IPS-NIHi7 (cell line): ENCODE results near the gene ZDHHC11B.
"Not testable (repeated sequence)": the region's sequence is repeated elsewhere in the genome, so short reads cannot be mapped to it uniquely, and the experiment has no call there.

Experiments used
- DNase-seq: peaks from one replicate; pipeline ENCODE4 v3.0.0; 2012; ENCODE audit warnings: mixed read lengths; ENCODE audit errors: extremely low spot score

Gene ZDHHC11B

DNA sequence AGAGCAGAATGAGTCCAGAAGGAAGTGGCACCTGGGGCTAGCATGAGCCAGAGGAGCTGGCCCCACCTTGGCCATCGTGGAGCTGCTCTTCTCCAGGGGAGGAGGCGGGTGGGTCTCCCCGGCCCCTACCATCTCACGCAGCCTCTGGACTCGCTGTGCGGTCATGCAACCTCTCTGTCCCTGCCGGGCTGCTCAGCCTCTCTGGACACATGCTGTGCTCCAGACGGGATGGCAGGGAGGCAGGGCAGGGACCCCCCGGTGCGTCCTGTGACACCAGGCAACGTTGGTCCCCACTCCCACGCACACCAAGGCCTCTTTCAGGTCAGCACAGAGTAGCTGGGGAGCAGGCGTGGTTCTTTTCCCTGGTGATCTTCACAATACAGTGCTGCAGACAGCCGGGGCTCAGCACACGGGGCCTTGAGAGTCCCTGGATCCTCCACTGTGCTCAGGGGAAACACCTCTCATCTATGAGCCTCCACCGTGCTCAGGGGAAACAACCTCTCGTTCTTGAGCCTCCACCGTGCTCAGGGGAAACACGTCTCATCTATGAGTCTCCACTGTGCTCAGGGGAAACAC lies 30.9 kb downstream of the ZDHHC11B start:
- not testable (repeated sequence) for DNase-seq

DNA sequence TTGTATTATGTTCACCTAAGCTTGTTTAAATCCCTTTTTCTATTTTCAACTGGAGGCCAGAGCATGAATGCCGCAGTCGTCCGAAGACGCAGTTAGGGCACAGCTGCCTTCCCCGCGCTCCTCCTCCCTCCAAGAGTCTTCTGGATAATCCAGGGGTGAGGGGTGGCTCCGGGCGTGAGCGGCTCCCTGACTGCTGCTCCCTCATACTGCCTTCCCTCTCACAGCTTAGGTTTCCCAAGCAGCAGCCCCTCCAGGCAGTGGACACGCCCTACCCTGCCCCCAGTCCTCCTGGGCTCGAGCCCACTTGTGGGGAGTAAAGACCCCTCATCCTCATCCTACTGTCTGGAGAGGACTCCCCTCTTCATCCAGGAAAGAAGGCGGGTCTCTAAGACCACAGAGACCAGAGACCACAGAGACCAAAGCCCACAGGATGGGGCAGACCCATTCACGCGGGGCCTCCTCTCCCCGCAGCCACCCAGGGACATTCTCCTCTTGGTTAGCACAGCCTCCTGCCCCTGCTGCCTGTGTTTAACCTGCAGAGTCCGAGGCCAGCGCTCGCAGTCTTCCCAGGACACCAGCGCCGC lies 31.9 kb downstream of the ZDHHC11B start:
- not testable (repeated sequence) for DNase-seq

DNA sequence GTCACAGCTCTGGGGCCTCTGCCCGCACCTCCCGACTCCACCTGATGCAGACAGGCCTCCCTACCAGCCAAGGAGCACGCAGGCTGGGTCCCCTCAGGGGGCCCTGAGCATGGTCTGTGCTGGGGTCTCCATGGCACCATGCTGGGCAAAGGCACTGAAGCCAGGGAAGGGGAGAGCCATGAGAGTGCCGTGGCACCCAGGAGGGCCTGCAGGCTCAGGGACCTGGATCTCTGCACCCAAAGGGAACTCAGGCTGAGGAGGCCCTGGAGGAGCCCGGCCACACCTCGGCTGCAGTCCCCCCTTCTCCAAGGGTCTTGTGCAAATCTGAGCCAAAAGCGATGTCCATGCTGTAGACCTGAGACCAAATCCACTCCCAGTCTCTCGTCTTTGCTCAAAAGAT lies 32.5 kb downstream of the ZDHHC11B start:
- DNase-seq = not testable (repeated sequence)

DNA sequence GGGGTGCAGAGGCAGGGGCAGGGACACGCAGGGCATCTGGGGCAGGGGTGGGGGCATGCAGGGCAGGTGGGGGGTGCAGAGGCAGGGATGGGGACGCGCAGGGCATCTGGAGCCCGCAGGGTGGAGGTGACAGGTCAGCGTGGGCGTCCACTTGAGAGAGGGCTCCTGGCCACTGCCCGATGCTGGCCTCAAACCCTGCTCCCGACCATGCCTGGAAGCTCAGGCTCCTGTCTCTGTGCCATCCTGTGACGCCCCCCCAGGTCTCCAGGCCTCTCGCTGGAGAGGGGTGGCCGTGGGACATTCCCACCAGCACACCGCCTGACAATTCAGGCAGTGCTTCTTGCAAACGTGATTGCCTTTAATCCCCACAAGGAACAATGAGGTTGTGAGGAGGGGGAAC lies 33.0 kb downstream of the ZDHHC11B start:
- no peak for DNase-seq

DNA sequence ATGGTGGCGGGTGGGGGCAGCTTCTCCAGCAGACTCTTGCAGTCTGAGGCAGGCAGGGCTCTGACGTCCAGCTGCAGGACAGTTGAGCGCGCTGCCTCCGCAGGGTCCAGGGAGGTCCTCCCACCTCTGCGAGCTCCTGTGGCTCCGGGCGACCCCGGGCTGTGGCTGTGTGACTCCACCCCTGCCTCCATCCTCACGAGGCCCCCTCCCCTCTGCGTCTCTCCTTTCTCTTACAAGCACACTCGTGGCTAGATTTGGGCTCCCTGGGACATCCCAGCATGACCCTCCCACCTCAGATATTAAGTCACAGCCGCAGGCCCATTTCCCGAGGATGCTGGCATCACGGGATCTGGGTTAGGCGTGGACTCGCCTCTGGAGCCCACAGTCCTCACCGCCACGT lies 34.3 kb downstream of the ZDHHC11B start:
- DNase-seq = not testable (repeated sequence)

DNA sequence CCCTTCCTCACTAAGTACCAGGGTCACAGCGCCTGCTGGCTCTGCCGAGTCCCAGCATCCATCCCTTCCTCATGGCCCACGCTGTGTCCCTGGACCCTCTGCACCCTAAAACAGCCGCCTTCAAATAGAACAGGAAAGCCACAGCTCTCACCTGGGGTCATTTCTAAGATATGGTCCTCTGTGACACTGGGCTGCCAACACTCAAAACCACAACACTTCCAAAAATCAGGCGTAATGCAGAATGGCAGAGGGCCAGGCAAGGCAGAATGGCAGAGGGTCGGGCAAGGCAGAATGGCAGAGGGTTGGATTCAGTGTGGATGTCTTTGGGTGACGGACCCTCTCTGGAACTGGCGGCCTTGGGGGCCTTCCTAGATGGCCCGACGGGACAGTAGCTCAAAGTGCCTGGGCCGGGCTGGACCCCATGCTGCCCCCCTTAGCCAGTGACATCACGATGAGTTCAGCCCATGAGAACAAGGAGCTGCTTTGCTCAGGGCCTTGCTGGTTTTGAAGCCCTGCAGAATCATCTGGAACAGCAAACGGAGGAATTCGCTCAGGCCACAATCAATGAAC lies 35.3 kb downstream of the ZDHHC11B start:
- DNase-seq = no peak

DNA sequence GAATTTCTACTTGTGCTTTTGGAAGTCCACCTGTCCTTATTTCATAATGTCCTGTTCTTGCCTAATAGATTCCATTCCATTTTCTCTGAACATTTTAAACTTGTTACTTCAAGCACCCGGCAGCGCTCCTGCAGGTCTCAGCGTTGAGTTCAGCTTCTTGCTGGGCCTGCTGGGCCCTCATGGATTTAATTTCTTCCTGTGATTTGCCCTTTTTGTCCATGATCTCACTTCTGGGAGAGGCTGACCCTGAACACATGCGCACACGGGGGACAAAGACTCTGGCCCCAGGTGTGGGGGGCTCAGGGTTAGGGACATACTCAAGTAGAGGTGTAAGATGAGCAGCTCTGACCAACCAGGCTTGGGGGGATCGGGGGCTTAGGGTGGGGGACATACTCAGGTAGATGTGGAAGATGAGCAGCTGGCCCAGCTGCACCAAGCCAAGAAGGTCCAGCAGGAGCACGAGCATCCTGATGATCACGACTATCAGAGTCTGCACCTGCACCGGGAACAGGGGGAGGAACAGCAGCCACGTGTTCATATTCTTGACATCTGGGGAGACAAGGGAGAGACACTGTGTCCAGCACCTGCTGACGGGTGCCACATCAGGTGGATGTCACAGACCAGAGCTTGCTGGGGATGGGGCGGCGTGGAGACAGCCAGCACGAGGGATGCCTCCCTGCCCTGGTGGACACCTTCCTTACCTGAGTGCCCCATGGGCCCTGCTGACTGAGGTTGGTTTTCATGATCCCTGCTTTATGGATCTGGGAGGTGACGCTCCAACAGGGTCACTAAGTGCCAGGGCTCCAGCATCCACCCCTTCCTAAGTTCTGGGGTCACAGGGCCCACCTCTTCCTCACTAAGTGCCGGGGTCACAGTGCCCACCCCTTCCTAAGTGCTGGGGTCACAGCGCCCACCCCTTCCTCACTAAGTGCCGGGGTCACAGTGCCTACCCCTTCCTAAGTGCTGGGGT lies 36.2 kb downstream of the ZDHHC11B start:
- DNase-seq = not testable (repeated sequence)

DNA sequence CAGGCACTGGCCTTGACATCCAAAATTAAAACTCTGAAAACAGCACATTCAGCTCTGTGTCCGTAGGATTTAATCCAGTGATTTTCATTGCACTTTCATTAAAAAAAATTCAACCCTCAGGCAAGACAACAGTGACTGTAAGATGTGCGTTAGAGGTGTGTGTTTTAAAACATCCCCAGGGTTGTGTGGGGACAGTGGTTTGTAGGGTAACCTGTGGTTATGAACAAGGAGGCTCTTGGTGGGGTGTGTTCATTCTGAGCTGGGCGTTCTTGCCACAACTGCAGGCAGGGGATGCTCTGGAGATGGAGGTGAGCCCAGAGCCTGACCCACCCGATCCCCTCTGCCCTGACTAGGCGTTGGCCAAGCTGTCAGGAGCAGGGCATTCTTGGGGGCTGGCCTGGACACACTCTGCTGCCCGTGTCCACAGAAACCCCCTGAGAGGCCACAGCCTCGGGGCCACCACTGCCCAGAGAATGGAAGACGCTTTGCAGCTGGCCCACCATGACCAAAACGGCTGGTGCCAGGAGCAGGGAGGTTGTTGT lies 37.2 kb downstream of the ZDHHC11B start:
- DNase-seq = not testable (repeated sequence)

DNA sequence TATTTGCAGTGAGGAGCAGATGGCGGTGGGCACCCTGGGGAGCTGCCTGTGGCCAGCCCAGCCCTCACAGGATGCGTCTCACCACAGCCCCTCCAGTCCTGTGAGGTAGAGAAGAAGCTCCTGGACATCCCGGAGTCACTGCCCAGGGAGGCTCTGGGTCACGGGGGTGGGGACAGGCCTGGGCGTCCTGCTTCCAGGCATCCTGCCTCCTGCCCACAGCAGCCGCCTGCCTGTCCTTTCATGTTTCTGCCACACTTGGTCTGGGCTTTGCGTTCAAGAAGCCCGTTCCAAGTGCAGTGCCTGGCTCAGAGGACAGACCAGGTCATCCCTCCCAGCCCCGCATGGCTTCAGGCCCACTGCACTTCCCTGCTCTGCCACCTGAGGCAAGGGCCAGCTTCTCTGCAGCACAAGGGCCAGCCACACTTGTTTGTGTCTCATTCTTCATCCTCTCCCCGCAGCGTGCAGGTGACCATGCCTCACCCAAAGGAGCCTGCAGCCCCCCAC lies 38.2 kb downstream of the ZDHHC11B start:
- no peak for DNase-seq

DNA sequence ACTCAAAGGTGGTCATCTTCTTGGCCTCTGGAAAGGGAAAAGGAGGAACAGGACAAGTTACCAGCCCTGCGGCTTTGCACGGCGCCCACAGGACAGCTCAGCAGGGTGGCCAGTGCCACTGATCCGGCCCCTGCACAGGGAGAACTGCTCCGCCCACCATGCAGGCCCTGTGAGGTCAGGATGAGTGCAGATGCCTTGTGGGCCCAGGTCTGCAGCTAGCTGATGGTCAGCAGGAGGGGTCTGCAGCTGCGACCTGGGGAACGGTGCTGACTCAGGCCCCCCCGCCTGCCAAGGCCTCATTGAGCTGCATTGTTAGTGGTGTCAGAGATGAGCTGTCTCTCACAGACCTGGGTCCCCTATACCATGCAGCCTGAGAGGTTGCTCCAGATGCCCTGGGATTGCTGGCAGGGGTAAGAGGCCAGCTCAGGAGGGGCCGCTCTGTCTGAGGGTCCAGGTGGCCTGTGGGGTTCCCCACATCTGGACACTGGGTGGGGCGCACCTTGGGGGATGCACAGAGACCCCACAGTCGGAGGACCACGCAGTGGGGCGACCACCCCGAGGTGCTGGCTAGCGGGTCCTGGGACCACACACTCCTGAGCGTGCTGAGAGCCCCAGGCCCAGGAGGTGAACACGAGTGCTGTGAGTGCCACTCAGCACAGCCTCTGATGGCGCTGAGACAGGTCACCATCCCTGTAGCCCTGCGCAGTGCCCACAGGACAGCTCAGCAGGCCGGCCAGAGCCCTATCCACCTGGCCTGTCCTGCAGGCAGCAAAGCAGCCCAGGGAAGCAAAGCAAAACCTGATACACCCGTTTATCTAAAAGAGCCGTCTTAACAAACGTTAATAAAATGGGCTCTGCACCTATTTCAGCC lies 39.0 kb downstream of the ZDHHC11B start:
- DNase-seq = not testable (repeated sequence)

DNA sequence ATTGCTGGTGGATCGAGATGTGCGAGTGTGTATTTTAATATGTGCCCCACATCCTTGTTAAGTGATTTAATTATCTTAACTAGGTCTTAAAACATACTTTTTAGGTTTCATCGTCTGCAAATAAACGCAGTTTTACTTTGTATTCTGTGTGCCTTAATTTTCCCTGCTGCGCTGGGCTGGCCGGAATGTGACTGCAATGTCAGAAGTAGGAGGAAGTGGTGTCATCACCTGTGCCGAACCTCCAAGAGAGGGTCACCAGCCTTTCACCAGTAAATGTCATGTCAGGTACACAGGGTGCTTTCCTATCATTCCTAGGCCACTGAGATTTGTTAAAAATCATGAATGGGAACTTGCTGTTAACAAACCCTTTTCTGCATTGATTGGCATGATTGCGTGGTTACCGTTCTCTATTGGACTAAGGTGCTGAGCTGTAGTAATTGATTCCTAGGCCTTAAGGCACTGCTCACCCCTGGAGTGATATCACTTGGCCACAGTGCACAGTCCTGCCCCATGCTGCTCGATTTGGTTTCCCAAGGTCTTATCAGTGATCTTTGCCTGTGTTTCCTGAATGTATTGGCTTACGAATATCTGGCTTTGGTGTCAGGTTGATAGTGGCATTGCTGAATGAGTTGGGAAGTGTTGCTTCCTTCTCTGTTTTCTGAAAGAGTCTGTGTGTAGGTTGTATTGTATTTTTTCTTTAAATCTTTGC lies 40.7 kb downstream of the ZDHHC11B start:
- DNase-seq = not testable (repeated sequence)

DNA sequence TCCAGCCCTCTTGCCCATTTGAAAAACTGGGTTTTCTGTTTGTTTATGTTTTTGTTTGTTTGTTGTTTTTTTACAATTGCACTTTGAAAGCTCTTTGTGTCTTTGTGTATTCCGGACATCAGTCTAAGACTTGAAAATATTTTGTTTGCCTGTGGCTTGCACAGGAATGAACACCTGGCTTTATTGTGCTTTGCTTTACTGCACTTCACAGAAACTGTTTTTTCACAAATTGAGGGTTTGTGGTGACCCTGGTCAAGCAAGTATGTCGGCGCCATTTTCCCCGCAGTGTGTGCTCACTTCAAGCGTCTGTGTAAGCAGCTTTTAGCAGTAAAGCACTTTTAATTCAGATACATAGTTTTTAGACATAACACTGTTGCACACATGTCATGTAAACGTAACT lies 42.3 kb downstream of the ZDHHC11B start:
- DNase-seq = not testable (repeated sequence)

DNA sequence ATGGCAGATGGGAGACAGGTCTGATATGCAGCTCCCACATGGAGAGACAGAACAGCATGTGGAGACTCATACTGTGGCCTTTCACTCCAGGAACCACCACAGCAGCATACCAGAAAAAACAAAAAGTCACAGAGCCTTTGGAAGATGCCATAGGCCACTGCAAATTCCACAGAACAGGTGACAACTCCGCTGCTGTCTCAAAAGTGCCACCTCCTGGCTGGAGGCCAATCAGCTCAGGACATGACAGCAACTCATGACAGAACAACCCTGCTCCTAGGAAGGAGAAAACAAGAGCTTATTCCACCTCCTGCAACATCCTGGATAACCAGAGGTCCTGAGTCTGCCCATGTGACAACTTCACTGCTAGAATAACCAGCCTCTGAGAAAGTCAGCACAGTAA lies 50.4 kb downstream of the ZDHHC11B start:
- DNase-seq = not testable (repeated sequence)

DNA sequence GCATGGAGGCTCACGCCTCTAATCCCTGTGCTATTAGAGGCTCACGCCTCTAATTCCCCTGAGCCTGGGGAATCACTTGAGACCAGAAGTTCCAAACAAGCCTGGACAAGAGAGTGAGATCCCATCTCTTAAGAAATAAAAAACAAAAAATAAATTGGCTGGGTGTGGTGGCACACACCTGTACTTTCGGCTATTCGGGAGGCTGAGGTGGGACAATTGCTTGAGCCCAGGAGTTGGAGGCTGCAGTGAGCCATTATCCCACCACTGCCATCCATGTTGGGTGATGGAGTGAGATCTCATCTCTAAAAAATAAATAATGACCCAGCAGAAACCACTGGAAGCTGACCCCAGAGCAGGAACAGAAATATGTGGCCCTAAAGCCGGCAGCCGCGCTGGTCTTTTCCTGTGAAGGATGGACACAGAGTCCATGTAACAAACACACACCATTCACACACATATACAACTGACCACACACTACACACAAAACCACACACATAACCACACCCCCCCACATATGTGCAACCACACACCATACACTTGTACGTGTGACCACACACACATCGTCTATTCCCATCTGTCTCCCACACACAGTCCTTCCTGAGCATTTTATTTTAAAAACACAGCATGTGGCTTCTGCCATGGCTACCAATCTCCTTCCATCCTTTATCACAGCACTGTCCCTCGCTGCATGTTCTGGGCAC lies 51.6 kb downstream of the ZDHHC11B start:
- not testable (repeated sequence) for DNase-seq

DNA sequence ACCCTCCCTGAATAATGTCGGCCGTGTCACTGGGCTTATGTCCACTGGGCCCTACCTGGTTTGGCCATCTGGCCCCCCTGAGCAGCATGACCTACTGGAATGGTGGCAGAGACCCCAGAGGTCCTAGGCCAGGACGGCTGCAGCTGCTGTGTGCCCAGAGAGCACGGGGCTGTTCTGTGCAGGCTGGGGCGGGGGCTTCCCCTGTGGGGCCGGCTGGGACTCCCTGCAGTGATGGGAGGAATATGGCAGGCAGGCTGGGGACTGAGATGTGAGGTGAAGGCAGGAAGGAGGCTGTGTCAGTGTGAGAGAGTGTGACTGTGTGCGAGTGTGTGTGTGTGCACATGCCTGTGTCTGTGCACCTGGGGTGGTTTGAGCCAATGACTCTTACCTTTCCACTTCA lies 55.3 kb downstream of the ZDHHC11B start:
- DNase-seq = not testable (repeated sequence)

DNA sequence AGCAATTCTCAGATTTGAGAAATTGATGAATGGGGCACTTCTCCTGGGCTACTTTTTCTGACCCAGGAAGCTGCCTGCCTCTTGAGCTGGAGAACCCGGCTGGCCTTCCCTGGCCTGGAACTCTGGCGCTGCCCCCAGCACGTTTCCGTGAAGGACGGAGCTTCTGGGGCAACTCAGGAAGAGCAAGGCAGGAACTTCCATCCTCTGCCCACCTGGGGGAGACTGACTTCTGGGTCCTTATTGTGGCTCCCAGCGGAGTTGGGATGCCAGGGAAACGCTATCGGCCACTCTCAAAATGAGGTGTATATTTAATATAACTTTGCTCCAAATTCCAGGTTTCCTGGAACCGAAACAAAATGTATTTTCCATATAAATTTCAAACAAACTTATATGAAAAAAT lies 57.4 kb downstream of the ZDHHC11B start:
- not testable (repeated sequence) for DNase-seq

DNA sequence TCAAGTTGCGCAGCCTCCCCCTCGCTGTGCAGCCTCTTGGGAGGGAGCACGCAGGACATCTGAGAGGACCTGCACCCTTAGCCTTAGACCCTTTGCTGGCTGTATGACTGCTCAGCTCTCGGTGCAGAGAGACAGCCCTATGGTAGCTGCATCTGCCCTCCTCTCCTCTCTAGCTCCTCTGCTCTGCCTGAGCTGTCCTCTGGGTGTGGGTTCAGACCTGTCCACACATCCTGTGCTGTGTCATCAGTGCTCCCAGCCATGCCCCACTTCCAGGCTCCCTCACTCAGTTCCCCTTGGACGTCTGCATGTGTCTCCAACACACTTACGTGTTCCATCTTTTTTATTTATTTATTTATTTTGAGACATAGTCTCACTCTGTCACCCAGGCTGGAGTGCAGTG lies 60.7 kb downstream of the ZDHHC11B start:
- not testable (repeated sequence) for DNase-seq

DNA sequence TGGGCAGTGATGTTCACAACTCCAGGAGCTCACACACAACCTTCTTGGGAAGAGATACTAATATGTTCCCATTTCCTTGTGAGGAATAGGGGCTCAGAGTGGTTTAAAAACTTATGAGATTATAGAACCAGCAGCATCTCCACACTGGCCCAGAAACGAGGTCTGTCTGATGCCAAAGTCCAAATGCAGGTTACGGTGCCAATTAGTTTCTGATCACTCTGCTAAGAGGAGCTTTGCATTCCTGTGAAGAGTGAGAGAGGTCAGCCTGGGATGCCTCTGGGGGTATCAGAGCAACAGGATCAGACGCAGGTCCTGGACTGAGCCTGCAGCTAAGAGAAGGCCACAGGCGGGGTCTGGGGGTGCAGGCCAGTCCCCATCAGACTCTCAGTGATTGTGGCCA lies 61.2 kb downstream of the ZDHHC11B start:
- DNase-seq = not testable (repeated sequence)

DNA sequence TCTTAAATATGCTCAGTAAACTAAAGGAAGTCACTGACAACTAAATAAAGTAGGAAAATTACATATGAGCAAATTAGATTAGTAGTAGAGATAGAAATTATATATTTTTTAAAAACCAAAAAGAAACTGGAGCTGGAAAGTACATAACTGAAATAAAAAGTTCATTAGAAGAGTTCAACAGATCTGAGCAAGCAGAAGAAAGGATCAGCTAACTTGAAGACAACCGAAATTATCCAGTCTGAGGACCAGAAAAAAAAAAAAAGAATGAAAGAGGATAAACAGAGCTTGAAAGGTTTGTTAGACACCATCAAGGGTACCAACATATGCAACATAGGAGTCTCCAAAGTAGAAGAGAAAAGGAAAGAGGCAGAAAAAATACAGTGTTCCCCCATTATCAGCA lies 65.2 kb downstream of the ZDHHC11B start:
- DNase-seq = not testable (repeated sequence)
